ENCODE measurements around the gene CENPQ. TPM values are rescaled to one million over a fixed set of nuclear protein-coding genes. Genes with fewer than 3 reads are reported as not detected.

Gene CENPQ
- total and polyA plus RNA-seq, 2 of the 13 experiments (the other 11 are each of a cell fraction or from before 2014, with no cell fraction given), result 9.1 to 20.1 TPM

- FAIRE-seq (no peak), ATAC-seq (no peak), DNase-seq (ENCODE audit: low spot score) (no peak)
- H3K4me2 ChIP-seq (ENCODE audit: low read depth, low read length), result no peak overlapping the region
- H3K4me1 ChIP-seq (ENCODE audit: insufficient read depth, low read length), result peaks cover 57% of the 10 kb centered on the region
- ChIA-PET CTCF (ENCODE audit: low intra/inter-chr PET ratio, low total read pairs) (no interaction called here), POLR2A (no interaction called here)
- no TSS peak for BruUV-seq (replicated peaks)
- no peaks in the 10 kb centered on the region for H3K79me2 ChIP-seq (ENCODE audit: insufficient read depth, low read length)
- no peaks in the 10 kb centered on the region for H4K20me1 ChIP-seq (ENCODE audit: insufficient read depth, low read length)
- H3K36me3 ChIP-seq (replicated peaks in 1 of 2; ENCODE audit: control insufficient read depth in 1 of 2, insufficient read depth in 2 of 2, low read length in 2 of 2), result no peaks in the 10 kb centered on the region
- WGBS (ENCODE audit: low lambda C conversion rate), result 63% methylated on average over 2 of the region's 2 CpGs
- no peaks in the 10 kb centered on the region for H3K27me3 ChIP-seq (ENCODE audit: control insufficient read depth in 1 of 2, insufficient read depth in 2 of 2, low read length in 2 of 2)
- no peak overlapping the region for H3K4me3 ChIP-seq (replicated peaks in 1 of 3; ENCODE audit: insufficient read depth in 1 of 3, low read depth in 2 of 3, low read length in 3 of 3)
- in situ Hi-C loops (cut with HindIII; ENCODE audit: extremely low pct_ligation_motif_present, low pct_unique_long_range_greater_than_20kb) (no loop called here), intact Hi-C loops (cut with micrococcal nuclease; ENCODE audit: unreplicated experiment) (no loop called here)
- no peak overlapping the region for H3K9ac ChIP-seq (ENCODE audit: insufficient read depth, low read depth, low read length)
- no peak overlapping the region for H2AFZ ChIP-seq (ENCODE audit: low read length)
- no peak overlapping the region for H3K27ac ChIP-seq (ENCODE audit: extremely low read length, insufficient read depth, low read length)
- H3K9me3 ChIP-seq (ENCODE audit: low read length), result no peaks in the 10 kb centered on the region
- TF ChIP-seq HNF4A (CRISPR knock-in tag; IDR thresholded peaks at IDR 0.05), result peak; percentile 70
- no peak for TF ChIP-seq FOXP1 (IDR thresholded peaks at IDR 0.05)
- TF ChIP-seq FOXP1 (CRISPR knock-in tag; IDR thresholded peaks at IDR 0.05), result peak; percentile 54
- no peak for TF ChIP-seq HBP1 (CRISPR knock-in tag; IDR thresholded peaks at IDR 0.05; ENCODE audit: low read depth)
- no peak for TF ChIP-seq JARID2 (CRISPR knock-in tag; IDR thresholded peaks at IDR 0.05; ENCODE audit: insufficient replicate concordance)
- no peak for TF ChIP-seq ZNF788 (CRISPR knock-in tag; IDR thresholded peaks at IDR 0.05; ENCODE audit: borderline replicate concordance)
- no peak for TF ChIP-seq PPARG (CRISPR knock-in tag; conservative IDR thresholded peaks at IDR 0.05)
- TF ChIP-seq HOMEZ (CRISPR knock-in tag; IDR thresholded peaks at IDR 0.05; ENCODE audit: low read depth), result peak; percentile 48; the same call in 1 of the 2 replicates
- no peak for TF ChIP-seq PREB (CRISPR knock-in tag; IDR thresholded peaks at IDR 0.05)
- TF ChIP-seq ZNF260 (CRISPR knock-in tag; IDR thresholded peaks at IDR 0.05; ENCODE audit: borderline replicate concordance, low read depth), result no peak
- no peak for TF ChIP-seq ZNF746 (CRISPR knock-in tag; IDR thresholded peaks at IDR 0.05)
- no peak for TF ChIP-seq NPAS2 (CRISPR knock-in tag; IDR thresholded peaks at IDR 0.05; ENCODE audit: borderline replicate concordance)
- no peak for TF ChIP-seq HNRNPL (IDR thresholded peaks at IDR 0.05; ENCODE audit: low read depth, low read length)
- no peak for TF ChIP-seq NR1H2 (CRISPR knock-in tag; IDR thresholded peaks at IDR 0.05; ENCODE audit: borderline replicate concordance, low read depth)
- TF ChIP-seq RXRB (CRISPR knock-in tag; IDR thresholded peaks at IDR 0.05; ENCODE audit: borderline replicate concordance), result peak; percentile 41; the same call in 1 of the 2 replicates
- peak; percentile 27; the same call in 1 of the 2 replicates for TF ChIP-seq POGZ (CRISPR knock-in tag; IDR thresholded peaks at IDR 0.05)
- 0 out of 2 replicates have a peak, but pooled peaks have one; percentile 29 for TF ChIP-seq FOXP4 (CRISPR knock-in tag; IDR thresholded peaks at IDR 0.05)
Measured at GRCh38 chr6:49517919-49518318, 54.7 kb downstream of the CENPQ start.
